ENCODE results near the gene MAGI1.

MAGI1 gene

GRCh38 chr3:65562447-65562846 lies 476.3 kb downstream of the MAGI1 start:
- TF ChIP-seq CTCF (IDR thresholded peaks at IDR 0.05; ENCODE audit: insufficient read depth, low read length) = no peak
- no peak for TF ChIP-seq SPI1 (IDR thresholded peaks at IDR 0.05; ENCODE audit: borderline replicate concordance, low read depth)
- no peak for TF ChIP-seq POLR2AphosphoS5 (IDR thresholded peaks at IDR 0.05; ENCODE audit: low read depth)
- TF ChIP-seq REST (IDR thresholded peaks at IDR 0.05; ENCODE audit: insufficient replicate concordance, low read depth) = no peak
- no peak for DNase-seq (ENCODE audit: low read depth in 1 of 2, low spot score in 1 of 2)
- H3K27me3 ChIP-seq (ENCODE audit: insufficient read depth, poor library complexity, severe bottlenecking) = no peaks in the 10 kb centered on the region
- H3K4me3 ChIP-seq (replicated peaks; ENCODE audit: insufficient read depth, low read length) = no peak overlapping the region
- no peak overlapping the region for H3K27ac ChIP-seq (replicated peaks)

- no peaks in the 10 kb centered on the region for H3K27me3 ChIP-seq (ENCODE audit: insufficient read depth, poor library complexity, severe bottlenecking)
- TF ChIP-seq GABPA (IDR thresholded peaks at IDR 0.05; ENCODE audit: low read depth) = no peak
- no peak for TF ChIP-seq CTCF (IDR thresholded peaks at IDR 0.05; ENCODE audit: insufficient read depth, low read length)
- no peak for TF ChIP-seq SPI1 (IDR thresholded peaks at IDR 0.05; ENCODE audit: borderline replicate concordance, low read depth)
- no peak for TF ChIP-seq POLR2AphosphoS5 (IDR thresholded peaks at IDR 0.05; ENCODE audit: low read depth)
- no peak for TF ChIP-seq REST (IDR thresholded peaks at IDR 0.05; ENCODE audit: insufficient replicate concordance, low read depth)
- H3K27ac ChIP-seq (replicated peaks) = no peak overlapping the region
- no peak overlapping the region for H3K4me3 ChIP-seq (replicated peaks; ENCODE audit: insufficient read depth, low read length)
- no peak for DNase-seq (ENCODE audit: low read depth in 1 of 2, low spot score in 1 of 2)
These were observed 477.1 kb downstream of the MAGI1 start for GRCh38 chr3:65561617-65562016.

DNA sequence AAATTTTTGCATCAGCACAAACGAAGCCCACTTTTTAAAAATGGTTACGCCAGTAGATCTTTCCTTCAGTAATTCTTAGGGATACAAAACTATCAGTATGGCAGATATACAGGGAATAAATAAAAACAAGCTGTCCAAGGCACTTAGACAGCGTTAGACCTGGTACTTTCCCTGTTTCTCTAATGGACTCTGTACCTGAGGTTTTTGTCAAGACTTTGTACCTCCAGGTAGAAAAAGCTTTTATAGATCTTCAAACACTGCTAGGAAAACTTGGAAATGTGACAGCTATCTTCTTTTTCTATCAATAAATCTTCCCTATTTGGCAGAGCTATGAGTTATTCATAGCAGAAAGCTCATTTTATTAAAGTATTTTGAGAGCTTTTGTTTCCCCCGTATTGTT lies 477.8 kb downstream of the MAGI1 start:
- DNase-seq (ENCODE audit: low read depth in 1 of 2, low spot score in 1 of 2) = no peak
- Histone ChIP-seq H3K4me3 (replicated peaks; ENCODE audit: insufficient read depth, low read length) (no peak overlapping the region), H3K27ac (replicated peaks) (no peak overlapping the region)

More for the DNA sequence above, 477.8 kb downstream of the MAGI1 start:
- TF ChIP-seq SPI1 (IDR thresholded peaks at IDR 0.05; ENCODE audit: borderline replicate concordance, low read depth) (no peak), GABPA (IDR thresholded peaks at IDR 0.05; ENCODE audit: low read depth) (no peak), CTCF (IDR thresholded peaks at IDR 0.05; ENCODE audit: insufficient read depth, low read length) (no peak), POLR2AphosphoS5 (IDR thresholded peaks at IDR 0.05; ENCODE audit: low read depth) (no peak), REST (IDR thresholded peaks at IDR 0.05; ENCODE audit: insufficient replicate concordance, low read depth) (no peak)
- H3K27me3 ChIP-seq (ENCODE audit: insufficient read depth, poor library complexity, severe bottlenecking) = no peaks in the 10 kb centered on the region

Data from HL-60 (cell line).